H1 (cell line): ENCODE results near the gene CHPF. TPM values are rescaled to one million over a fixed set of nuclear protein-coding genes. Genes with fewer than 3 reads are reported as not detected.

Source experiments
- BRCA1 ChIP-seq: IDR thresholded peaks from 2 replicates; pipeline ENCODE4 v1.6.1; 2012; ENCODE audit warnings: low read depth, low read length, improper control_type of control experiment
- CREB1 ChIP-seq: IDR thresholded peaks from 2 replicates; pipeline ENCODE4 v1.6.1; 2012; ENCODE audit warnings: inconsistent platforms
- CTCF ChIP-seq, 3 experiments: IDR thresholded peaks; 1 replicate in 2 of 3; 2 replicates in 1 of 3; pipeline versions ENCODE4 v1.5.1 to v1.6.1; 2011; ENCODE audit warnings: low read length in 3 of 3, mild to moderate bottlenecking in 3 of 3, inconsistent platforms in 2 of 3, low read depth in 1 of 3, moderate library complexity in 1 of 3; ENCODE audit not compliant: insufficient read depth in 1 of 3; ENCODE audit errors: control extremely low read depth in 1 of 3
- EGR1 ChIP-seq: IDR thresholded peaks from 2 replicates; pipeline ENCODE4 v1.6.1; 2011; ENCODE audit warnings: low read depth, low read length, borderline replicate concordance
- EP300 ChIP-seq, 2 experiments: IDR thresholded peaks; 1 replicate in 1 of 2; 2 replicates in 1 of 2; pipeline ENCODE4 v1.6.1; 2011 to 2012; ENCODE audit warnings: low read depth in 2 of 2, low read length in 2 of 2, mild to moderate bottlenecking in 2 of 2, borderline replicate concordance in 1 of 2, inconsistent platforms in 1 of 2, moderate library complexity in 1 of 2
- JUND ChIP-seq: IDR thresholded peaks from 2 replicates; pipeline ENCODE4 v1.6.1; 2011; ENCODE audit warnings: mild to moderate bottlenecking, improper control_type of control experiment, low read length
- KDM4A ChIP-seq: IDR thresholded peaks from one replicate; pipeline ENCODE4 v1.7.1; 2012; ENCODE audit warnings: low read depth, mild to moderate bottlenecking, moderate library complexity, low read length, inconsistent platforms; ENCODE audit not compliant: severe bottlenecking
- KDM5A ChIP-seq: fragments of 200-600 bp; IDR thresholded peaks from 2 replicates; pipeline ENCODE4 v1.7.1; 2012; ENCODE audit warnings: mild to moderate bottlenecking, low read length, inconsistent platforms, mixed read lengths
- NANOG ChIP-seq: IDR thresholded peaks from 2 replicates; pipeline ENCODE4 v1.6.1; 2011; ENCODE audit warnings: low read length, low read depth, mild to moderate bottlenecking, inconsistent platforms; ENCODE audit not compliant: insufficient read depth, poor library complexity, severe bottlenecking
- NRF1 ChIP-seq: IDR thresholded peaks from 2 replicates; pipeline ENCODE4 v1.6.1; 2011; ENCODE audit warnings: mild to moderate bottlenecking, low read depth, low read length, improper control_type of control experiment
- POLR2A ChIP-seq, 2 experiments: IDR thresholded peaks; 1 replicate in 1 of 2; 2 replicates in 1 of 2; pipeline ENCODE4 v1.6.1; 2011; ENCODE audit warnings: low read depth in 2 of 2, low read length in 2 of 2, mild to moderate bottlenecking in 2 of 2; ENCODE audit errors: control extremely low read depth in 1 of 2
- POLR2AphosphoS5 ChIP-seq: IDR thresholded peaks from 2 replicates; pipeline ENCODE4 v1.6.1; 2011; ENCODE audit warnings: low read depth, low read length
- POU5F1 ChIP-seq: IDR thresholded peaks from 2 replicates; pipeline ENCODE4 v1.6.1; 2011; ENCODE audit warnings: low read depth, mild to moderate bottlenecking, low read length, moderate library complexity
- RBBP5 ChIP-seq: IDR thresholded peaks from 2 replicates; pipeline ENCODE4 v1.7.1; 2012; ENCODE audit warnings: low read depth, mild to moderate bottlenecking, inconsistent platforms, low read length, moderate library complexity, borderline replicate concordance
- RFX5 ChIP-seq: IDR thresholded peaks from 2 replicates; pipeline ENCODE4 v1.6.1; 2011; ENCODE audit warnings: low read depth, low read length, improper control_type of control experiment, borderline replicate concordance
- RNF2 ChIP-seq: fragments of 200-900, 300-1000 bp; sonication (generic); IDR thresholded peaks from 2 replicates; pipeline ENCODE4 v1.7.1; 2016; ENCODE audit warnings: borderline replicate concordance, low read depth, mild to moderate bottlenecking, antibody characterized with exemption, low read length; ENCODE audit not compliant: poor library complexity, severe bottlenecking; ENCODE audit errors: missing control alignments
- RXRA ChIP-seq: IDR thresholded peaks from 2 replicates; pipeline ENCODE4 v1.6.1; 2011; ENCODE audit warnings: low read depth, mild to moderate bottlenecking, low read length, moderate library complexity; ENCODE audit not compliant: insufficient read depth
- SAP30 ChIP-seq: fragments of 300-600 bp; sonication (generic); IDR thresholded peaks from 2 replicates; pipeline ENCODE4 v1.7.1; 2012; ENCODE audit warnings: low read length, moderate library complexity, mild to moderate bottlenecking, inconsistent platforms; ENCODE audit not compliant: insufficient read depth, insufficient replicate concordance
- SP1 ChIP-seq: IDR thresholded peaks from 2 replicates; pipeline ENCODE4 v1.6.1; 2011; ENCODE audit warnings: low read depth, low read length
- SP4 ChIP-seq: IDR thresholded peaks from 2 replicates; pipeline ENCODE4 v1.6.1; 2012; ENCODE audit warnings: low read length, inconsistent platforms
- SUZ12 ChIP-seq: fragments of 200-600 bp; sonication (generic); IDR thresholded peaks from 2 replicates; pipeline ENCODE4 v1.6.1; 2012; ENCODE audit warnings: mild to moderate bottlenecking, inconsistent platforms, low read length, moderate library complexity, mixed read lengths
- TEAD4 ChIP-seq: IDR thresholded peaks from 2 replicates; pipeline ENCODE4 v1.6.1; 2012; ENCODE audit warnings: low read depth, low read length, inconsistent platforms, mixed read lengths
- YY1 ChIP-seq: IDR thresholded peaks from 2 replicates; pipeline ENCODE4 v1.6.1; 2011; ENCODE audit warnings: low read depth, mild to moderate bottlenecking, low read length
- polyA plus RNA-seq, 7 experiments: library from polyadenylated mRNA; depleted of rRNA in 3 of 7; stranded (reverse) in 5 of 7; unstranded in 2 of 7; fragments of >200 nt in 5 of 7; fragments of 200-250 nt in 2 of 7; gene quantifications; 1 replicate in 5 of 7; 2 replicates in 1 of 7; 4 replicates in 1 of 7; pipeline versions ENCODE4 v1.2.1 to v1.2.3, GENCODE V29; 2011 to 2013; ENCODE audit warnings: missing spikeins in 2 of 7, mixed read lengths in 2 of 7
- total RNA-seq: library from RNA; stranded (reverse); fragmentation: NEBNext Ultra II Directional; extraction: Animal tissue kit (Norgen Biotek cat#: 25700); gene quantifications from 2 replicates; pipeline ENCODE4 v1.2.1, GENCODE V29; 2021

CHPF gene
- total and polyA plus RNA-seq, 2 of the 8 experiments (the other 6 are each of a cell fraction or from before 2014, with no cell fraction given) = 62.9 to 67.3 TPM

GRCh38 chr2:219541611-219542180, 1.9 kb downstream of the CHPF start (continued):
- no peak for TF ChIP-seq RBBP5
- peak; percentile 64 for TF ChIP-seq YY1
- TF ChIP-seq EP300 (IDR thresholded peaks at IDR 0.05; ENCODE audit: borderline replicate concordance in 1 of 2, low read depth in 2 of 2, low read length in 2 of 2) = no peak
- TF ChIP-seq BRCA1 = no peak
- no peak for TF ChIP-seq NRF1
- peak; percentile 75 for TF ChIP-seq KDM4A
- TF ChIP-seq SUZ12 = no peak
- TF ChIP-seq TEAD4 = no peak
- no peak for TF ChIP-seq RNF2
- 0 out of 2 replicates have a peak, but pooled peaks have one; percentile 11 for TF ChIP-seq EGR1
- TF ChIP-seq JUND = no peak
- no peak for TF ChIP-seq SAP30
- no peak for TF ChIP-seq KDM5A
- no peak for TF ChIP-seq POLR2A (IDR thresholded peaks at IDR 0.05; ENCODE audit: control extremely low read depth in 1 of 2, low read depth in 2 of 2, low read length in 2 of 2)
- peak; percentile 44; the same call in 1 of the 2 replicates for TF ChIP-seq POLR2AphosphoS5
- peak; percentile 96 for TF ChIP-seq CREB1
- TF ChIP-seq SP1 = no peak
- TF ChIP-seq SP4 = 0 out of 2 replicates have a peak, but pooled peaks have one; percentile 62
- TF ChIP-seq NANOG = no peak
- peak in 2 of 3 experiments; percentile 80 to 81; a peak in 3 of 4 replicates for TF ChIP-seq CTCF (IDR thresholded peaks at IDR 0.05; ENCODE audit: control extremely low read depth in 1 of 3, insufficient read depth in 1 of 3, low read depth in 1 of 3, low read length in 3 of 3)
- no peak for TF ChIP-seq RXRA
- no peak for TF ChIP-seq RFX5
- TF ChIP-seq POU5F1 = no peak
